SH-SY5Y (cell line): ENCODE measurements around the gene MALRD1.

ENCODE experiments used
- GATA2 ChIP-seq: IDR thresholded peaks from 2 replicates; pipeline ENCODE4 v1.6.1; 2011; ENCODE audit warnings: mild to moderate bottlenecking, low read depth, low read length
- GATA3 ChIP-seq: IDR thresholded peaks from 2 replicates; pipeline ENCODE4 v1.6.1; 2011; ENCODE audit warnings: low read depth, mild to moderate bottlenecking, low read length, moderate library complexity

- TF ChIP-seq GATA2 (no peak), GATA3 (no peak)
Measured at GRCh38 chr10:19688344-19688743, 639.7 kb downstream of the MALRD1 start.
